ENCODE data around the gene DGKD. TPM values are rescaled to one million over a fixed set of nuclear protein-coding genes. Genes with fewer than 3 reads are reported as not detected.

The DGKD gene
- total RNA-seq, 1 donor from 2014 or later, result 188 TPM

DNA sequence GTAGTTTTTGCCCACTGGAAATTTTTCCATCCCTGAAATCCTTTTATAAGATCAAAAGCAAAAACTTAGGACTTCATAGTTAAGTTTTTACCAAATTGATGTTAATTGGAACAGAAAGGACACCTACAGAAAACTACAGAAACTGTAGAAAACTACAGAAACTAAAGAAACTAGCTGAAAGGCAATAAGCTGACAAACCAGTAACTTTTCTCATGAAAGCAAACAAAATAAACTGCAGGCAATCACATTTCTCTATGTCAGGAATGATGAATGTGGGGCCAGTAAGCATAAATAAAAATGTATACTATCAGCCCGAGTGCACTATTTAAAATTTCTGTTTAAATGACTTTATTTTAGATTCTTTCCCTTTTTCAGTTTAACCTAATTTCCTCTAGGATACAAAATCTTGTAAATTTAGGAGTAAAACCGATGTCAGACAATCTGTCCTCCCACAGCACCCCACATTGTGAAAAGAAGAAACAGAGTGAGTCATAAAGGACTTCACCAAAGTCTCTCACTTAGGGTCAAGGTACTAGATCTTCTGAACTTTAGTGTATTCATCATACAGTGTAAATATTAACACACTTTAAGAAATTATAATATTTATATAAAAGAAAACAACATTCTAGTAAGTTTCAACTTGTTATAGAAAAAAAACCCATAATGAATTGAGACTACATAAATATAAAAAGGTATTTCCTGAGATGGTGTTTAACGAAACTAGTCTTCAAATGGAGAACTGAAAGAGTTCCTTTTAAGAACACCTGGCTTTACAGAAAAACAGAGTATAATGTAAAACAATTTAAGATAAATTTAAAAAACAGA lies 165.7 kb downstream of the DGKD start:
- H3K4me3 Mint-ChIP-seq, result peak overlapping the region; percentile 61
- intact Hi-C loops (cut with micrococcal nuclease), result loop anchor here (2.0 kb wide), 1 partner anchor 47 kb away; the partner anchor contains the start of gene USP40
- H3K9me3 Mint-ChIP-seq, result no peaks in the 10 kb centered on the region
- no peaks in the 10 kb centered on the region for H3K27me3 Mint-ChIP-seq
- CTCF ChIA-PET, result no interaction called here
- POLR2A ChIA-PET, result no interaction called here
- H3K36me3 Mint-ChIP-seq (ENCODE audit: low read depth), result peaks cover 48% of the 10 kb centered on the region
- DNase-seq (no peak), ATAC-seq (ENCODE audit: low read depth) (peak; percentile 86)
- H3K4me1 Mint-ChIP-seq, result peaks cover 61% of the 10 kb centered on the region
- peak overlapping the region; percentile 95 for H3K27ac Mint-ChIP-seq
- TF ChIP-seq CTCF (IDR thresholded peaks at IDR 0.05), result no peak

Other genes with a start within 250 kb of the DGKD start
- gene ATG16L1, start 102.8 kb upstream of the DGKD start, total RNA-seq, result 39.0 and 49.9 TPM in 2 replicates
- gene SAG, start 46.7 kb upstream of the DGKD start, total RNA-seq, result 0.04 TPM in 1 of 2 replicates, not detected in the other
- gene USP40, start 212.3 kb downstream of the DGKD start, total RNA-seq, result 25.5 and 30.4 TPM in 2 replicates